Vagina (tissue), 2 donors: Measurements from ENCODE around the gene MPG. TPM values are rescaled to one million over a fixed set of nuclear protein-coding genes. Genes with fewer than 3 reads are reported as not detected.

Experiments
- DNase-seq, 2 donors: peaks; one replicate each; pipeline ENCODE4 v3.0.0-alpha.2; 2017; ENCODE audit errors: extremely low spot score in 2 of 2
- H3K27ac ChIP-seq: fragments of 200-600 bp; sonication (generic); one replicate; pipeline ENCODE4 v1.5.1; 2019
- H3K27me3 ChIP-seq: fragments of 200-600 bp; sonication (generic); one replicate; pipeline ENCODE4 v1.5.1; 2019
- H3K36me3 ChIP-seq, 2 donors: fragments of 200-600 bp; sonication (generic); one replicate each; pipeline ENCODE4 v1.5.1; 2017 to 2019
- H3K4me1 ChIP-seq: fragments of 200-600 bp; sonication (generic); one replicate; pipeline ENCODE4 v1.5.1; 2019
- H3K4me3 ChIP-seq, 2 donors: fragments of 200-600 bp; sonication (generic); 1 replicate in 1 of 2; 2 replicates in 1 of 2; pipeline ENCODE4 v1.5.1; 2016 to 2019
- H3K9me3 ChIP-seq: fragments of 200-600 bp; sonication (generic); one replicate; pipeline ENCODE4 v1.5.1; 2019
- POLR2A ChIP-seq, 2 donors: fragments of 450-650 bp; IDR thresholded peaks; one replicate each; pipeline ENCODE4 v1.6.1; 2017; ENCODE audit warnings: antibody characterized with exemption in 2 of 2, mild to moderate bottlenecking in 2 of 2, moderate library complexity in 2 of 2
- POLR2AphosphoS5 ChIP-seq, 2 donors: sonication (generic); formaldehyde crosslinking; IDR thresholded peaks; one replicate each; pipeline ENCODE4 v1.9.0; 2017; ENCODE audit warnings: antibody characterized with exemption in 2 of 2, mild to moderate bottlenecking in 2 of 2, low read depth in 1 of 2; ENCODE audit not compliant: insufficient read depth in 1 of 2
- intact Hi-C: fragments of 100-400 bp; cut with DNase I; formaldehyde crosslinking; loops from one replicate; pipeline ENCODE4 v1.15.1; 2023
- total RNA-seq: library from RNA; depleted of rRNA; stranded (reverse); fragments of >200 nt; gene quantifications from one replicate; pipeline ENCODE4 v1.2.3, GENCODE V29; 2016
- TF ChIP-seq, protein P1 (sequence below), 3 experiments: fragments of 450-650 bp in 2 of 3; fragments of 200-600 bp in 1 of 3; sonication (generic) in 1 of 3; IDR thresholded peaks; one replicate each; pipeline ENCODE4 v1.5.1; 2017 to 2019; ENCODE audit warnings: antibody characterized with exemption in 3 of 3, mild to moderate bottlenecking in 2 of 3, moderate library complexity in 2 of 3

Gene MPG
- total RNA-seq, 1 donor from 2014 or later = 124 TPM

- Histone ChIP-seq H3K4me1 (no peaks in the 10 kb centered on the region), H3K27me3 (no peaks in the 10 kb centered on the region), H3K4me3 (no peak overlapping the region), H3K9me3 (no peaks in the 10 kb centered on the region), H3K27ac (no peak overlapping the region), H3K36me3 (no peaks in the 10 kb centered on the region)
- intact Hi-C loops = no loop called here
- TF ChIP-seq, protein P1, sequence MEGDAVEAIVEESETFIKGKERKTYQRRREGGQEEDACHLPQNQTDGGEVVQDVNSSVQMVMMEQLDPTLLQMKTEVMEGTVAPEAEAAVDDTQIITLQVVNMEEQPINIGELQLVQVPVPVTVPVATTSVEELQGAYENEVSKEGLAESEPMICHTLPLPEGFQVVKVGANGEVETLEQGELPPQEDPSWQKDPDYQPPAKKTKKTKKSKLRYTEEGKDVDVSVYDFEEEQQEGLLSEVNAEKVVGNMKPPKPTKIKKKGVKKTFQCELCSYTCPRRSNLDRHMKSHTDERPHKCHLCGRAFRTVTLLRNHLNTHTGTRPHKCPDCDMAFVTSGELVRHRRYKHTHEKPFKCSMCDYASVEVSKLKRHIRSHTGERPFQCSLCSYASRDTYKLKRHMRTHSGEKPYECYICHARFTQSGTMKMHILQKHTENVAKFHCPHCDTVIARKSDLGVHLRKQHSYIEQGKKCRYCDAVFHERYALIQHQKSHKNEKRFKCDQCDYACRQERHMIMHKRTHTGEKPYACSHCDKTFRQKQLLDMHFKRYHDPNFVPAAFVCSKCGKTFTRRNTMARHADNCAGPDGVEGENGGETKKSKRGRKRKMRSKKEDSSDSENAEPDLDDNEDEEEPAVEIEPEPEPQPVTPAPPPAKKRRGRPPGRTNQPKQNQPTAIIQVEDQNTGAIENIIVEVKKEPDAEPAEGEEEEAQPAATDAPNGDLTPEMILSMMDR (IDR thresholded peaks at IDR 0.05) = no peak
- TF ChIP-seq POLR2AphosphoS5 (IDR thresholded peaks at IDR 0.05; ENCODE audit: insufficient read depth in 1 of 2, low read depth in 1 of 2) (no peak), POLR2A (IDR thresholded peaks at IDR 0.05) (no peak)
- DNase-seq = no peak
Observed at GRCh38 chr16:38941-39892, 38.8 kb upstream of the MPG start.

- no peaks in the 10 kb centered on the region for H3K9me3 ChIP-seq
- H3K27me3 ChIP-seq = no peaks in the 10 kb centered on the region
- H3K4me1 ChIP-seq = no peaks in the 10 kb centered on the region
- H3K36me3 ChIP-seq = peaks cover 0 to 12% of the 10 kb centered on the region in 2 donors
- H3K4me3 ChIP-seq = no peak overlapping the region
- no peak for TF ChIP-seq POLR2A (IDR thresholded peaks at IDR 0.05)
- TF ChIP-seq POLR2AphosphoS5 (IDR thresholded peaks at IDR 0.05; ENCODE audit: insufficient read depth in 1 of 2, low read depth in 1 of 2) = no peak
- TF ChIP-seq, protein P1 (IDR thresholded peaks at IDR 0.05) = no peak
- intact Hi-C loops = no loop called here
- no peak for DNase-seq
- H3K27ac ChIP-seq = no peak overlapping the region
Observed at GRCh38 chr16:41439-42068, 36.5 kb upstream of the MPG start.

DNA sequence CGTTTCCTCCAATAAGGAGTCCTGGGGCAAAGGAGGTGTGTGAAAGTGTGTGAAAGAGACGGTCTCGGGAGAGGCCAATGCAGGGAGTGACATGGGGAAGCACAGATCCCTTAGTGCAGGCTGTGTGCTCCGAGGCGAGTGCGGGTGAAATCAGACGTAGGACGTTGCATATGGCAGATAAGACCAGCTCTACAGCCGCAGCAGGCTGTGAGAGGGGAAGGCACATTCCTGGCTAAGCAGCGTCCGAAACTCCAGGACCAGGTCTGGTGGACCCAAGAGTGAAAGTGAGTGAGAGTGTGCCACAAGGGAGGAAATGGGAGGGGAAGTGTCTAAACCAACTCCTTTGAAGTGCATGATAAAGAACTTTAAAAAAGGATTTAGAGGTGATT is 36.0 kb upstream of the MPG start:
- H3K4me1 ChIP-seq = no peaks in the 10 kb centered on the region
- intact Hi-C loops = no loop called here
- H3K9me3 ChIP-seq = no peaks in the 10 kb centered on the region
- H3K36me3 ChIP-seq = peaks cover 0 to 16% of the 10 kb centered on the region in 2 donors
- no peaks in the 10 kb centered on the region for H3K27me3 ChIP-seq
- no peak for DNase-seq
- no peak overlapping the region for H3K27ac ChIP-seq
- TF ChIP-seq, protein P1 (IDR thresholded peaks at IDR 0.05) = no peak
- TF ChIP-seq POLR2A (IDR thresholded peaks at IDR 0.05) (no peak), POLR2AphosphoS5 (IDR thresholded peaks at IDR 0.05; ENCODE audit: insufficient read depth in 1 of 2, low read depth in 1 of 2) (no peak)
- H3K4me3 ChIP-seq = no peak overlapping the region

GRCh38 chr16:42691-43090 is 35.3 kb upstream of the MPG start:
- no peaks in the 10 kb centered on the region for H3K9me3 ChIP-seq
- H3K36me3 ChIP-seq = peaks cover 0 to 19% of the 10 kb centered on the region in 2 donors
- TF ChIP-seq, protein P1 (IDR thresholded peaks at IDR 0.05) = no peak
- TF ChIP-seq POLR2AphosphoS5 (IDR thresholded peaks at IDR 0.05; ENCODE audit: insufficient read depth in 1 of 2, low read depth in 1 of 2) (no peak), POLR2A (IDR thresholded peaks at IDR 0.05) (no peak)
- H3K27ac ChIP-seq = no peak overlapping the region
- H3K4me1 ChIP-seq = no peaks in the 10 kb centered on the region
- H3K27me3 ChIP-seq = no peaks in the 10 kb centered on the region
- intact Hi-C loops = no loop called here
- H3K4me3 ChIP-seq = no peak overlapping the region
- DNase-seq = no peak
